HEK293T (cell line): Measurements from ENCODE around the gene ERC2.
"Not testable (repeated sequence)": the region's sequence is repeated elsewhere in the genome, so short reads cannot be mapped to it uniquely, and the experiment has no call there.

Source experiments
- CTCF ChIA-PET: fragments of 350-600 bp; formaldehyde crosslinking; extraction: SDS; loops from one replicate; lab custom pipeline; 2021; ENCODE audit warnings: antibody characterized with exemption, inconsistent platforms; lab: Yijun Ruan, JAX
- POLR2A ChIA-PET: fragments of 350-600 bp; formaldehyde crosslinking; extraction: SDS; loops from one replicate; lab custom pipeline; 2020; ENCODE audit warnings: antibody characterized with exemption, inconsistent platforms; lab: Yijun Ruan, JAX
- DNase-seq: peaks from one replicate; pipeline ENCODE4 v3.0.0; 2012; ENCODE audit warnings: mixed read lengths; ENCODE audit errors: extremely low spot score
- ARNT ChIP-seq: fragments of 450-650 bp; IDR thresholded peaks from 2 replicates; pipeline ENCODE4 v1.6.1; 2017; ENCODE audit warnings: mild to moderate bottlenecking
- BHLHE40 ChIP-seq: fragments of 450-650 bp; IDR thresholded peaks from 2 replicates; pipeline ENCODE4 v1.6.1; 2016; ENCODE audit warnings: mild to moderate bottlenecking, moderate library complexity, borderline replicate concordance
- CTBP1 ChIP-seq: fragments of 450-650 bp; IDR thresholded peaks from 2 replicates; pipeline ENCODE4 v1.6.1; 2016; ENCODE audit warnings: borderline replicate concordance
- ELF4 ChIP-seq: fragments of 450-650 bp; IDR thresholded peaks from 2 replicates; pipeline ENCODE4 v1.6.1; 2017; ENCODE audit warnings: antibody characterized with exemption
- FOXA1 ChIP-seq: fragments of 450-650 bp; IDR thresholded peaks from 2 replicates; pipeline ENCODE4 v1.6.1; 2016; ENCODE audit warnings: mild to moderate bottlenecking
- FOXK2 ChIP-seq: fragments of 450-650 bp; IDR thresholded peaks from 2 replicates; pipeline ENCODE4 v1.6.1; 2016; ENCODE audit warnings: mild to moderate bottlenecking
- FOXM1 ChIP-seq: fragments of 450-650 bp; IDR thresholded peaks from 2 replicates; pipeline ENCODE4 v1.6.1; 2017; ENCODE audit warnings: mild to moderate bottlenecking, borderline replicate concordance
- HDGF ChIP-seq: fragments of 450-650 bp; IDR thresholded peaks from 2 replicates; pipeline ENCODE4 v1.6.1; 2017; ENCODE audit warnings: antibody characterized with exemption, borderline replicate concordance
- L3MBTL2 ChIP-seq: fragments of 450-650 bp; conservative IDR thresholded peaks from 2 replicates; pipeline ENCODE4 v1.6.1; 2016; ENCODE audit warnings: mild to moderate bottlenecking
- LEF1 ChIP-seq: fragments of 450-650 bp; IDR thresholded peaks from 2 replicates; pipeline ENCODE4 v1.6.1; 2017; ENCODE audit warnings: mild to moderate bottlenecking, borderline replicate concordance
- NFRKB ChIP-seq: fragments of 450-650 bp; IDR thresholded peaks from 2 replicates; pipeline ENCODE4 v1.6.1; 2016; ENCODE audit warnings: mild to moderate bottlenecking, moderate library complexity
- PKNOX1 ChIP-seq: fragments of 450-650 bp; IDR thresholded peaks from 2 replicates; pipeline ENCODE4 v1.6.1; 2016
- SP1 ChIP-seq: fragments of 450-650 bp; IDR thresholded peaks from 2 replicates; pipeline ENCODE4 v1.6.1; 2017
- SUZ12 ChIP-seq: fragments of 450-650 bp; IDR thresholded peaks from 2 replicates; pipeline ENCODE4 v1.6.1; 2016; ENCODE audit warnings: mild to moderate bottlenecking
- TARDBP ChIP-seq: fragments of 450-650 bp; IDR thresholded peaks from 2 replicates; pipeline ENCODE4 v1.6.1; 2016
- ZNF384 ChIP-seq: fragments of 450-650 bp; IDR thresholded peaks from 2 replicates; pipeline ENCODE4 v1.6.1; 2016

ERC2 gene

GRCh38 chr3:56086355-56086754 is 381.9 kb downstream of the ERC2 start:
- CTCF ChIA-PET, result no interaction called here
- POLR2A ChIA-PET, result no interaction called here
- no peak for DNase-seq
- TF ChIP-seq SUZ12, result no peak
- TF ChIP-seq CTBP1, result no peak
- TF ChIP-seq BHLHE40, result no peak
- no peak for TF ChIP-seq TARDBP
- TF ChIP-seq ARNT, result no peak
- TF ChIP-seq FOXA1, result no peak
- TF ChIP-seq ELF4, result no peak
- no peak for TF ChIP-seq NFRKB
- TF ChIP-seq PKNOX1, result no peak
- no peak for TF ChIP-seq FOXK2
- TF ChIP-seq HDGF, result no peak
- TF ChIP-seq FOXM1, result no peak
- TF ChIP-seq ZNF384, result no peak
- no peak for TF ChIP-seq L3MBTL2
- TF ChIP-seq SP1, result no peak
- TF ChIP-seq LEF1, result no peak

GRCh38 chr3:56081246-56081645 is 387.0 kb downstream of the ERC2 start:
- POLR2A ChIA-PET, result no interaction called here
- DNase-seq, result no peak
- no peak for TF ChIP-seq NFRKB
- CTCF ChIA-PET, result interaction anchor here (0.6 kb wide), 1 partner anchor 354 kb away, joined by 3 read pairs; no protein-coding TSS in a partner anchor

- TF ChIP-seq ELF4, result no peak
- TF ChIP-seq FOXK2, result no peak
- no peak for TF ChIP-seq PKNOX1
- TF ChIP-seq SP1, result no peak
- TF ChIP-seq L3MBTL2, result no peak
- no peak for TF ChIP-seq NFRKB
- TF ChIP-seq SUZ12, result no peak
- TF ChIP-seq HDGF, result no peak
- no peak for TF ChIP-seq ZNF384
- no peak for TF ChIP-seq ARNT
- TF ChIP-seq BHLHE40, result no peak
- no peak for TF ChIP-seq CTBP1
- no peak for TF ChIP-seq LEF1
- TF ChIP-seq FOXA1, result no peak
- TF ChIP-seq FOXM1, result no peak
- TF ChIP-seq TARDBP, result no peak
- ChIA-PET CTCF (no interaction called here), POLR2A (no interaction called here)
- no peak for DNase-seq
These were observed 391.5 kb downstream of the ERC2 start for GRCh38 chr3:56076746-56077145.

- TF ChIP-seq LEF1 (no peak), CTBP1 (no peak), L3MBTL2 (no peak), FOXM1 (no peak), FOXA1 (no peak), ARNT (no peak), PKNOX1 (no peak), SP1 (no peak), ZNF384 (no peak), ELF4 (no peak), SUZ12 (no peak), BHLHE40 (no peak), FOXK2 (no peak), NFRKB (no peak), HDGF (no peak), TARDBP (no peak)
- ChIA-PET POLR2A (no interaction called here), CTCF (interaction anchor here (0.9 kb wide), 1 partner anchor 24 kb away, joined by 3 read pairs; no protein-coding TSS in a partner anchor)
- DNase-seq, result no peak
These were observed 393.2 kb downstream of the ERC2 start for GRCh38 chr3:56075089-56075488.

- TF ChIP-seq SUZ12 (no peak), ELF4 (no peak), ARNT (no peak), CTBP1 (no peak), HDGF (no peak), FOXK2 (no peak), TARDBP (no peak), LEF1 (no peak), FOXA1 (no peak), ZNF384 (no peak)
- ChIA-PET CTCF (no interaction called here), POLR2A (no interaction called here)
- no peak for DNase-seq
These were observed 398.5 kb downstream of the ERC2 start for GRCh38 chr3:56069766-56070165.

- DNase-seq, CTCF ChIA-PET, POLR2A ChIA-PET: not testable (repeated sequence)
These were observed 401.9 kb downstream of the ERC2 start for GRCh38 chr3:56066405-56066804.

GRCh38 chr3:56064684-56065083 is 403.6 kb downstream of the ERC2 start:
- TF ChIP-seq SP1, result no peak
- TF ChIP-seq NFRKB, result no peak
- TF ChIP-seq TARDBP, result no peak
- TF ChIP-seq LEF1, result no peak
- TF ChIP-seq CTBP1, result no peak
- no peak for TF ChIP-seq FOXM1
- TF ChIP-seq PKNOX1, result no peak
- DNase-seq, result no peak
- ChIA-PET POLR2A (no interaction called here), CTCF (no interaction called here)
